Activated naive CD8-positive, alpha-beta T cell (primary cell): ENCODE measurements around the gene CHSY3.

Experiments
- H3K27ac Mint-ChIP-seq: one replicate; pipeline ENCODE4 v1.8.0; 2021; ENCODE audit warnings: mixed read lengths
- H3K27me3 Mint-ChIP-seq: one replicate; pipeline ENCODE4 v1.8.0; 2021; ENCODE audit warnings: mixed read lengths
- H3K36me3 Mint-ChIP-seq: one replicate; pipeline ENCODE4 v1.8.0; 2021; ENCODE audit warnings: mixed read lengths
- H3K4me1 Mint-ChIP-seq: one replicate; pipeline ENCODE4 v1.8.0; 2021; ENCODE audit warnings: low read depth, mixed read lengths
- H3K4me3 Mint-ChIP-seq: one replicate; pipeline ENCODE4 v1.8.0; 2021; ENCODE audit warnings: mild to moderate bottlenecking, mixed read lengths
- H3K9me3 Mint-ChIP-seq: one replicate; pipeline ENCODE4 v1.8.0; 2021; ENCODE audit warnings: low read depth, mixed read lengths

CHSY3 gene

DNA sequence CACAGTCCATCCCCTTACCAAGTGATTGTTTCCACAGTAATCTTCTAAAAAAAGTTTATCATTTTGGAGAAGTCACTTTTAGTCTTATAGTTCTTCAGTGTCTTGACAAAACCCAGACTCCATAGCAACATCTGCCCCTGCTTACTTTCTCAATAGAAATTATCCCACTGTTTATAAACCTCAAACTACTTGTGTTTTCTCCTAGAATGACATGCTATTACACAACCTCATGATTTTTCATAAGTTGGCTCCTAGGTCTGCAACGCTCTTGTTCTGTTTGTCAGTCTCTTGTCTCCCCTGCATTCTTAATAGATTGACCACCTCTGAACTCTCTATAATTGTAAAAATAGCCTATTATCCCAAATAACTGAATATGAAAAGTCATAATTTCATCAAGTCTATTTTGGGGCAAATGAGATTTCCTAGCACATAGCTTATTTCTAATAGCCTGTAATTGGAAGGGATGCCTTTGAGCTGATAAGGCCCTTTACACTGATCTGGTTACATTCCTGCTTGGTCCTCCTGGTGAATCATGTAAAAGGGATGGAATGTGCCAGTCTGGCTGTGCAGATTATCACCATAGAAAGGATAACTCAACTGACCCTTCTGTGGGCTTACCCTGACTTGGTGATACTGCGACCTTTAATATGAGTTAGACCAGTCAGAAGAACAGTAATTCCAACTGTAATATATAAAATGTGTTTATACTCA lies 69.6 kb downstream of the CHSY3 start:
- H3K36me3 Mint-ChIP-seq: no peaks in the 10 kb centered on the region
- no peaks in the 10 kb centered on the region for H3K9me3 Mint-ChIP-seq
- no peak overlapping the region for H3K27ac Mint-ChIP-seq
- no peak overlapping the region for H3K4me3 Mint-ChIP-seq
- no peaks in the 10 kb centered on the region for H3K4me1 Mint-ChIP-seq
- H3K27me3 Mint-ChIP-seq: no peaks in the 10 kb centered on the region

DNA sequence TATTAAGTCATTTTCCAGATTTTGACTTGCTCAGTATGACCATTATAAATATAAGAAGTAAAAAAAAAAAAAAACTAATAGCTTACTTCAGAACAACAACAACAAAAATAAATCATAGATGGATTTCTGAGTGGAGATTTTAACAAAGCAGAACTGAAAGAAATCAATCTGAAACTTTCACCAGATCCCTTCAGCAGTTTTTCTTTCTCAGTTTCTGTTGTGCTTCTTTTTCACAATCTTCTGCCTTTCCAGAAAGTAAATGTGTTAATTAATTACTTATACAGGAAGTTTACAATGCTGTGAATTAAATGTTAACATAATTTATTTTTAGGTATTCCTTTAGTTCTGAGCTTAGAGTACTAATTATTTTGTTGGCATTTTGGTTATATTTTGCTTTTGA lies 73.5 kb downstream of the CHSY3 start:
- Mint-ChIP-seq H3K4me3 (no peak overlapping the region), H3K27ac (no peak overlapping the region), H3K9me3 (no peaks in the 10 kb centered on the region), H3K36me3 (no peaks in the 10 kb centered on the region), H3K4me1 (no peaks in the 10 kb centered on the region), H3K27me3 (no peaks in the 10 kb centered on the region)

DNA sequence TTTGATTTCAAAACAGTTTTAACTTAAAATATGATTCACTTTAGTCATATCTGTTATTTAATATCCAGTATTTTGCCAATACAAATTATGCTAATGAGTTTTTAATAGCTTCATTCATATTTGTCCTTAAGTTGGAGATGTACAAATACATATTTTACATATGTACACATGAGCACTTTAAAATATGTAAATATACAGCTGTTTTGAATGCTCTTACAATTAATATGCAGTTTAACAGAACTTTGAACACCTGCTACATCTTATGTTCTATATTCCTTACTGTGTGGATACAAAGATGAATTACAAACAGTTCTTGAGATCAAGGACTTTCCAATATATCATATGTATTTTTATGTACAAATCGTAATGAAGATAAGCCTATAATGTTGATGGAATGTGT lies 74.0 kb downstream of the CHSY3 start:
- Mint-ChIP-seq H3K27ac (no peak overlapping the region), H3K9me3 (peaks cover 3% of the 10 kb centered on the region), H3K4me1 (no peaks in the 10 kb centered on the region)

DNA sequence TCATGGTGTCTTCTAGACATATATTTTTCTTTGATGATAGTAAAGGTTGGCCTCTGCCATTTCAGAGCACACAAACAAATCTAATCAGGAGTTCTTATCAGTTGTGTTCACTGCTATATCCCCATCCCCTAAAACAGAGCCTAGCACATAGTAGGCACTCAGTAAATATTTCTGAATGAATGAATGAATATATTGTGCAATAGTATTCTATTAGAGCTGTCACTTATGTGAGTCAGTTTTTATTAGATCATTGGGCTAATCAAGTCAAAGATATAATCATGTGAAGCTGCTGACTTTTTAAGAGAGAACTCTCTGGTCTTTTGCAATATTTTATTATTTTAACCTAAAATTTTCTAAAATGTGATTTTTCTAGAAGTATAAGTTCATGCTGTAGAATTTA lies 84.2 kb downstream of the CHSY3 start:
- H3K36me3 Mint-ChIP-seq: no peaks in the 10 kb centered on the region
- no peaks in the 10 kb centered on the region for H3K4me1 Mint-ChIP-seq
- H3K27me3 Mint-ChIP-seq: no peaks in the 10 kb centered on the region
- peaks cover 10% of the 10 kb centered on the region for H3K9me3 Mint-ChIP-seq
- no peak overlapping the region for H3K4me3 Mint-ChIP-seq
- no peak overlapping the region for H3K27ac Mint-ChIP-seq

More for the DNA sequence above, 74.0 kb downstream of the CHSY3 start:
- Mint-ChIP-seq H3K27me3 (no peaks in the 10 kb centered on the region), H3K36me3 (no peaks in the 10 kb centered on the region), H3K4me3 (no peak overlapping the region)

DNA sequence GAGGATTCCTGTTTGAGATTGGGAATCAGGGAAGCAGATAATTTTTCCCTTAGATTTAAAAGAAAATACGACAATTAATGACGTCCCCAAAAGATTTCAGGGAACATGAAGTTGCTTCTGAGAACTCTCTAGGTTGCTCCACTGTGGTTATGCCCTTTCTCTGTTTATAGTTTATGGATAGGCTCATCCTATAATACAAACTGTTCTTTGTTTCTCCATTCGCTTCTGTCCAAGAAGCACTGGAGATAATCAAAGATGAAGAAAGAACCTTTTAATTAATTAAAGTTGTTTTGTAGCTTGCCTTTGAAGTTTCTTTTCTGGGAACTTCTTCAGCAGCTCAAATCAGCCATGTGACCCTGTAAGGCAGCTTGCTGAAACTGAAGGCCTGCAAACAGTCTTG lies 87.5 kb downstream of the CHSY3 start:
- no peaks in the 10 kb centered on the region for H3K36me3 Mint-ChIP-seq
- H3K9me3 Mint-ChIP-seq: peaks cover 13% of the 10 kb centered on the region
- no peaks in the 10 kb centered on the region for H3K27me3 Mint-ChIP-seq
- no peak overlapping the region for H3K27ac Mint-ChIP-seq
- H3K4me1 Mint-ChIP-seq: no peaks in the 10 kb centered on the region
- no peak overlapping the region for H3K4me3 Mint-ChIP-seq

DNA sequence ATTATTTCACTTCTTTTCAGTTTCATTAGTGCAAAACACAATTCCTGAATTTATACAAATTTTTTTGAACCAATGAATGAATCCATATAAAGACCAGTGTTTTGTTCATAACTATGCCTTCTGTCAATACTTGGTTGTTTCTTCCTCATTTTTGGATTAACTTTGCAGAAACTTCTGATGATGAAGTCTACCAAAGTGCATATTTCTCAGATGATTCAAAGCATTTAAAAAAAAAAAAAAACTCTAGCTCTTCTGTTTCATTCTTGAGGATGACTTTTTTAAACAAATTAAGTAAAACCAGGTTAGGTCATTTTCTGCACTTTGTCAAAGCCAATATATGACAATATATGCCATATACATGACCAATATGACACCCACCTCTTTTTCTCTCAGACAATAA lies 92.6 kb downstream of the CHSY3 start:
- Mint-ChIP-seq H3K36me3 (no peaks in the 10 kb centered on the region), H3K9me3 (peaks cover 10% of the 10 kb centered on the region), H3K27ac (no peak overlapping the region), H3K4me3 (no peak overlapping the region), H3K27me3 (no peaks in the 10 kb centered on the region), H3K4me1 (no peaks in the 10 kb centered on the region)

DNA sequence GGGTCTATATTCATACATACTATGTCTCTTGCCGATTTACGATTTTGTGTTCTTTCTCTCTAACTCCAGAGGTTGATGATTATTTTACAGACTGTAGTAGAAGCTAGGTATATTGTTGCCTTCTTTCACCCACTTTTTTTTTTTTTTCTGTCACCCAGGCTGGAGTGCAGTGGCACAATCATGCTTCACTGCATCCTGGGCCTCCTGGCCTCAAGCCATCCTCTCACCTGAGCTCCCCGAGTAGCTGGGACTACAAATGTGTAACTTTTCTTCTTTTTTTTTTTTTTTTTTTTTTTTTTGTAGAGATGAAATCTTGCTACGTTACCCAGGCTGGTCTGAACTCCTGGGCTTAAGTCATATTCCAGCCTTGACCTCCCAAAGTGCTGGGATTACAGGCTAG lies 96.2 kb downstream of the CHSY3 start:
- Mint-ChIP-seq H3K9me3 (peaks cover 2% of the 10 kb centered on the region), H3K4me1 (no peaks in the 10 kb centered on the region), H3K27ac (no peak overlapping the region), H3K36me3 (no peaks in the 10 kb centered on the region), H3K27me3 (no peaks in the 10 kb centered on the region), H3K4me3 (no peak overlapping the region)

DNA sequence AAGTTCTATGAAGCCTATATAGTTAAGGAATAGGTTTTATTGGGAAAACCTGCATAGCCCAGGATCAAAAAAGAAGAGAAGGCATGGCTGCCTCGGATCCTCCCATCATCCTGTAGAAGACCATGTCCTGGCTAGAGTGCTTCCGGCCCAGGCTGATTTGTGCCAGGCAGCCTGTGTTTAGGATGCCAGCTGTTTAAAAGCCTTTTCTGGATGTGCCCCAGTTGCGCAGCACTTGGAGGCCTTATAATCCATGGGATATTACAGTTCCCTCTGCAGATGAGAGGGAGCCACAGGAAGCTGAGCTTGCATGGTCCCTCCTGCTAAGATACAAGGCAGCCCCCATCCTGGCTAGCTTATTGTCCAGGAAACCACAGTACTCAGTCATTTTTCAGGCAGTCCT lies 97.9 kb downstream of the CHSY3 start:
- Mint-ChIP-seq H3K36me3 (no peaks in the 10 kb centered on the region), H3K27me3 (no peaks in the 10 kb centered on the region), H3K27ac (no peak overlapping the region), H3K4me1 (no peaks in the 10 kb centered on the region), H3K9me3 (no peaks in the 10 kb centered on the region), H3K4me3 (no peak overlapping the region)

DNA sequence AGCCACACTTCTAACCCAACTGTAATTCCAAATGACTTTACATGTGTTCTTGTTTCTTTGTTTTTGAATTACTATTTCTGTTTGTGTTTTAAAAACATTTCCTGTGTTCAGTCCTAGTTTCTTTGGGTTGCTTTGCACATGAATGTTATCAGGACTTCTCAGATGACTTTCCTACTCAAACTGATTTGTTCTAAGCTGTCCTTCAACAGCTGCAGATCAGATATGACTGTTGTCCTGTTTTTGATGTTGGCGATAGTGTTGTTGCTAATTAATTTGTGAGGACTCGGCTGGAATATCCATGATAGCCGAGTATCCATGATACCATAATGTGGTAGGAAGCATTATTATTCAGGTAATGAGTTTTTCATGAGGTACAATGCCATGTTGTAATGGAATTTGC lies 98.6 kb downstream of the CHSY3 start:
- Mint-ChIP-seq H3K27ac (no peak overlapping the region), H3K9me3 (no peaks in the 10 kb centered on the region), H3K4me3 (no peak overlapping the region), H3K27me3 (no peaks in the 10 kb centered on the region), H3K36me3 (no peaks in the 10 kb centered on the region), H3K4me1 (no peaks in the 10 kb centered on the region)

DNA sequence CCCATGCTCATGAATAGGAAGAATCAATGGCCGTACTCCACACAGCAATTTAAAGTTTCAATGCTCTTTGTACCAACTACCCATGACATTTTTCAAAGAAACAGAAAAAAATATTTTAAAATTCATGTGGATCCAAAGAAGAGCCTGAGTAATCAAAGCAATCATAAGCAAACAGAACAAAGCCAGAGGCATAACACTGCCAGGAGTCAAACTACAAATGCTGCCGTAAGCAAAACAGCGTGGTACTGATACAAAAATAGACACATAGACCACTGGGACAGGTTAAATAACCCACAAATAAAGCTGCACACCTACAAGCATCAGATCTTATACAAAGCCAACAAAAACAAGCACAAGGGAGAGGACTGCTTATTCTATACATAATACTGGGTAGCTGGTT lies 107.7 kb downstream of the CHSY3 start:
- H3K4me1 Mint-ChIP-seq: no peaks in the 10 kb centered on the region
- H3K9me3 Mint-ChIP-seq: peaks cover 11% of the 10 kb centered on the region
- no peaks in the 10 kb centered on the region for H3K36me3 Mint-ChIP-seq
- no peak overlapping the region for H3K4me3 Mint-ChIP-seq
- no peak overlapping the region for H3K27ac Mint-ChIP-seq
- no peaks in the 10 kb centered on the region for H3K27me3 Mint-ChIP-seq

DNA sequence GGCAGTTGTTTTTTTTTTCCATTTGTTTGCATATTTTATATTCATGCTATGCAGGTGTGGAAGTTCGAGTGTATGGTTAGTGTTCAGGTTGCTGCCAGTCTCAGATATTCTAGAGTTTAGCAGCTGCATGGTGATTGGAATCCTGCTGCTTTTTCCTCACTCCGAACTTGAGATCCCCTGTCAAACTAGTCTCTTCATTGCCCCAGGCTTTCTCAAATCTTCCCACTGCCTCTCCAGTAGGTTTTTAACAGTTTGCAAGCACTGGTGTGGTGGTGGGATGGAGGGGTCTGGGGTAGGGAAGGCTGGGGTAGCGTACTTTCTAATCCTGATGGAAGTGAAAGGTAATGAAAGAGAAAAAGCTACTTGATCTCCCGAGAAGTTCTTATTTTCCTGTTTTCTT lies 112.9 kb downstream of the CHSY3 start:
- H3K27ac Mint-ChIP-seq: no peak overlapping the region
- no peaks in the 10 kb centered on the region for H3K27me3 Mint-ChIP-seq
- peaks cover 5% of the 10 kb centered on the region for H3K9me3 Mint-ChIP-seq
- no peaks in the 10 kb centered on the region for H3K4me1 Mint-ChIP-seq
- no peaks in the 10 kb centered on the region for H3K36me3 Mint-ChIP-seq
- H3K4me3 Mint-ChIP-seq: no peak overlapping the region

DNA sequence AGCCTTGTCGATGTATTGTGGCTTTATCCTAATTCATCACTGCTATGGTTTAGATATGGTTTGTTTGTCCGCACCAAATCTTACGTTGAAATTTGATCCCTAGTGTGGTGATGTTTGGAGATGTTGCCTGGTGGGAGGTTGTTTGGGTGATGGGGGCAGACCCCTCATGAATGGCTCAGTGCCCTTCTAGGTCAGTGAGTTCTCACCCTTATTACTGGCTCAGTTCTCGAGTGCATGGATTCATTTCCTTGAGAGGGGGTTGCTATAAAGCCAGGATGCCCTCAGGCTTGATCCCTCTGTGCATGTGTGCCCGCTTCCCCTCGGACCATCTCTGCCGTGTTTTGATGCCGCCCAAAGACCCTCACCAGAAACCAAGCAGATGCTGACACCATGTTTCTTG lies 114.4 kb downstream of the CHSY3 start:
- Mint-ChIP-seq H3K9me3 (peaks cover 5% of the 10 kb centered on the region), H3K27ac (no peak overlapping the region), H3K27me3 (no peaks in the 10 kb centered on the region)

DNA sequence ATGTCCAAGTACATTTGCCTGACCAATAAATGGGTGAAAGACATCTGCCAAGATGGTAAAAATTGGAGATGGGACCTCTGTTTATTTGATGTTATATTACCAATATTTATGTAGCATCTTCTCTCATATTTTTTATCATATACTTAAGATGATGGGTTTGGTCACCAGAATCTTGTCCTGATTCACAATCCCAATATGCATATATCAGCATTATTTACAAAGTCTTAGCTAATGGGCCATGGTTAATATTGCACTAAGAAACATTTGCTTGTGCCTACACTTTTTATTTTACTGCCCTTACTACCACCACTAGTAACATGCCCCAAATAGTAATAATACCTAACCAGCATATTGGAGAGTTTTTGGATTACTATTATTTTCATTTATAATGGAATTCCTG lies 116.7 kb downstream of the CHSY3 start:
- H3K27me3 Mint-ChIP-seq: no peaks in the 10 kb centered on the region
- no peaks in the 10 kb centered on the region for H3K4me1 Mint-ChIP-seq
- no peak overlapping the region for H3K27ac Mint-ChIP-seq
- peaks cover under 1% of the 10 kb centered on the region for H3K9me3 Mint-ChIP-seq
- H3K36me3 Mint-ChIP-seq: no peaks in the 10 kb centered on the region
- H3K4me3 Mint-ChIP-seq: no peak overlapping the region

More for the DNA sequence above, 114.4 kb downstream of the CHSY3 start:
- H3K4me1 Mint-ChIP-seq: no peaks in the 10 kb centered on the region
- H3K36me3 Mint-ChIP-seq: no peaks in the 10 kb centered on the region
- H3K4me3 Mint-ChIP-seq: no peak overlapping the region

DNA sequence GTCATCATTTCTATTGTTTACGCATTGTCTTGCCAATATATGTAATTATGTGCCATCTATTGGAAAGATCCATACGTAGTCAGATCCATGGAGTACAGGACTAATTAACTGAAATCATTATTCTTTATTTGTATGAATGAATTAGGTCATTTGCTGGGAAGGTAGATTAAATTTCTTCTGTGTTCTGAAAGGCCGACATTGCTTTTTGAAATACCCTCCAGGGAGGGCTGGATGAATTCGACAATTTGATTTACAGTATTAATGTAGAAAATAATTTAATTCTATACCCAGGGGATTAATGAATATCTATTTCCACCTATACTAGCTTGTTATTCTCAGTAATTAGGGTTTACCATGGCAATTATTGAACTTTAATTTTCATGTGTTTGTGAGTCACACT lies 117.6 kb downstream of the CHSY3 start:
- no peaks in the 10 kb centered on the region for H3K4me1 Mint-ChIP-seq
- H3K27ac Mint-ChIP-seq: no peak overlapping the region
- no peak overlapping the region for H3K4me3 Mint-ChIP-seq
- no peaks in the 10 kb centered on the region for H3K9me3 Mint-ChIP-seq
- H3K36me3 Mint-ChIP-seq: no peaks in the 10 kb centered on the region
- H3K27me3 Mint-ChIP-seq: no peaks in the 10 kb centered on the region

DNA sequence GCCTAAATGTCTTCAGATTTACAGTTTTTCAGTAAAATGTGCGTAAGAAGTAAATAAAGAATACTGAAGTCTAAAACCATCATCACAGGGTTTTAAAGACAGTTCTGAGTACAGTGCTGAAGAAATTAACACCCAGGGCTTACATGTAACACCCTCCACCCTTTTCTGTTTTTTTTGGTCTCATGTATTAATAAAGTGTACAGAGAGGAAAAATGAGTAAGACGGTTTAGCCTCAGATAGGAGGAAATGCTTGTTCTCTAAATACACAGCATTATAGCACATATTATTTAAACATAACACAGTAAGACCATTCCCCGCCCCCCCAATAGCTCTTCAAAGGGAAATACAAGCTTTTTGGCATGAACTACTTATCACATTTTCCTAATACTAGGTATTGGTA lies 119.3 kb downstream of the CHSY3 start:
- Mint-ChIP-seq H3K27me3 (no peaks in the 10 kb centered on the region), H3K4me3 (no peak overlapping the region), H3K9me3 (no peaks in the 10 kb centered on the region), H3K27ac (no peak overlapping the region), H3K36me3 (no peaks in the 10 kb centered on the region), H3K4me1 (no peaks in the 10 kb centered on the region)

DNA sequence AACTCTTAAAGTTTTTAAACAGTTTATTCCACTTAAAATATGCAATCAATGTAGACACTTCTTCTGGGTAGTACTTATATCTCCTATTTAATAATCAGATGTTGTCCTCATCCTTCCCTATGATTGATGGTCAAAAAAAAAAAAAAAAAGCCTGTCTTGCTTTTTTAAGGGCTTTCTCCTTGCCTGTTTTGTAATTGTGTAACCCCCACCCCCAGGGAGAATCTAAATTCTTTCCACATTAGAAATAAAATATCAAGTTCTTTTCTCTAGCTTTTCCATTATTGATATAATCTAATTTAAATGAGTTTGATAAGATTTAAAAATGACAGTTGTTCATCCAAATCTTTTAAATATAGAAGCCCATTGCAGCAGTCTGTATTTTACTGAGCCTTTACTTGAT lies 119.7 kb downstream of the CHSY3 start:
- Mint-ChIP-seq H3K27ac (no peak overlapping the region), H3K9me3 (no peaks in the 10 kb centered on the region), H3K36me3 (no peaks in the 10 kb centered on the region), H3K27me3 (no peaks in the 10 kb centered on the region), H3K4me3 (no peak overlapping the region), H3K4me1 (no peaks in the 10 kb centered on the region)
